NCI-H82 (cell line): ENCODE measurements around the gene SPSB1.
"Not testable (repeated sequence)": the region's sequence is repeated elsewhere in the genome, so short reads cannot be mapped to it uniquely, and the experiment has no call there.

Experiments used
- DNase-seq: peaks from one replicate; lab custom pipeline; 2025; lab: John Stamatoyannopoulos, UW

SPSB1 gene

DNA sequence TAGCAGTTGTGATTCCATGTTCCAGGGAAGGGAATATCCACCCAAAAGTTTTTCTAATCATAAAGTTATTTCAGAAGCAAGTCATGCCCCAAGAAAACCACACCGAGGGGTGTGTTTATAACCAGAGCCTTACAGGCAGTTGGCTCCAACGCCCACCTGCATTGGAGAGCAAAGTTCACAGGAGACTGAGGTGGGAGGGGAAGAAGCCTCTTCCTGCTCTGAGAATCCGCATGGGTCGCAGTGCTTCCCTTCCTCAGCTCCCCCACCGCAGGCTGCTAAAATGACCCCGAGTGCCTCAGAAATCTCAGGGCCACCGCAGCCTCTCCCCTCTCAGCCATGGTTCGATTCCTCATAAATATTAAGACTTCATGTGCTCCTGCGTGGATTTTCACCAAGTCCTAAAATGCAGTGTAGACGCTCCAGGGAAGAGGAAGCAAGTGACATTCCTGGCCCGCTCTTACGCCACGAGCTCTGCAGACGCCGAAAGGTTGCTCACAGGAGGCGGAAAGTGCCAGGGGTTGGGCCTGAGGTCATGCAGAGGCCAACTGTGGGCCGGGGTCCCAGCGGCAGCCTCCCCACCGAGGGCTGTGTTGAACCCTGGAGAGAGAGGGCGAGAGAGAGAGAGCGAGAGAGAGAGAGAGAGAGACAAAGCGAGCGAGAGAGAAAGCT, 13.4 kb upstream of the SPSB1 start:
- no peak for DNase-seq

- no peak for DNase-seq
These were observed 12.5 kb upstream of the SPSB1 start for GRCh38 chr1:9280015-9280860.

- no peak for DNase-seq
These were observed 11.4 kb upstream of the SPSB1 start for GRCh38 chr1:9281071-9281827.

GRCh38 chr1:9281908-9282695, 10.6 kb upstream of the SPSB1 start:
- no peak for DNase-seq

- DNase-seq, result no peak
These were observed 10.1 kb upstream of the SPSB1 start for GRCh38 chr1:9282696-9282955.

- no peak for DNase-seq
These were observed 8.6 kb upstream of the SPSB1 start for GRCh38 chr1:9284061-9284460.

DNA sequence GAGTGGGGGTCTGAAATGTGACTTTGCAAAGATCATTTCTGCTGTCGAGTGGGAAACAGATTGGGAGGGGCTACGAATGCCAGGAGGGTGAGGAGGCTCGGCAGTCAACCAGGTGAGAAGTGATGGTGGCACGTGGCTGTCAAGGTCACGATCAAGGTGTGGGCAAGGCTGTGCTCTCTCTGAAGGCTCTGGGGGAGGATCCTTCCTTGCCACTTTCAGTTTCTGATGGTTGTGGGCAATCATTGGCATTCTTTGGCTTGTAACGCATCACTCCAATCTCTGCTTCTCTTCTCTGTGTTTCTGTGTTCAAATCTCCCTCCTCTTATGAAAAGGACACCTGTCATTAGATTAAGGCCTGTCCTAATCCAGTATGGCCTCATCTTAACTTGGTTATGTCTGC, 6.1 kb upstream of the SPSB1 start:
- DNase-seq, result no peak

- peak; percentile 84 for DNase-seq
These were observed 3.6 kb upstream of the SPSB1 start for GRCh38 chr1:9289090-9289534.

GRCh38 chr1:9289711-9290485, 2.8 kb upstream of the SPSB1 start:
- peak; percentile 24 for DNase-seq

GRCh38 chr1:9291914-9292360, 757 bp upstream of the SPSB1 start:
- peak; percentile 59 for DNase-seq

DNA sequence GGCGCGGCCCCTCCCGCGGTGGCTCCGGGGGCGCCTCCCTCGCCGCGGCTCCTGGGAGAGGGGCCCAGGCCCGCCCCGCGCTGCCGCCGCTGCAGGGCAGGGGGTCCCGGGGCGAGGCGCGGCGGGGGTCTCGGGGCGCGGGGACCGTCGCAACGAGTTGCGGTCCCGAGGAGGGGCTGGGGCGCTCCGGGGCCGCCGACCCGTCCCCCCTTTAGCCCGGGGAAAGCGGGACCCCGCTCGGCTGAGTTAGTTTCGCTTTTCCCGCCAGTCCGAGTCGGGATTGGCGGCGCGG, 493 bp downstream of the SPSB1 start:
- DNase-seq, result peak; percentile 46

GRCh38 chr1:9293533-9294404, 1.1 kb downstream of the SPSB1 start:
- DNase-seq, result peak; percentile 42

GRCh38 chr1:9294405-9294773, 1.7 kb downstream of the SPSB1 start:
- no peak for DNase-seq

- DNase-seq, result peak; percentile 42
These were observed 2.4 kb downstream of the SPSB1 start for GRCh38 chr1:9294910-9295636.

DNA sequence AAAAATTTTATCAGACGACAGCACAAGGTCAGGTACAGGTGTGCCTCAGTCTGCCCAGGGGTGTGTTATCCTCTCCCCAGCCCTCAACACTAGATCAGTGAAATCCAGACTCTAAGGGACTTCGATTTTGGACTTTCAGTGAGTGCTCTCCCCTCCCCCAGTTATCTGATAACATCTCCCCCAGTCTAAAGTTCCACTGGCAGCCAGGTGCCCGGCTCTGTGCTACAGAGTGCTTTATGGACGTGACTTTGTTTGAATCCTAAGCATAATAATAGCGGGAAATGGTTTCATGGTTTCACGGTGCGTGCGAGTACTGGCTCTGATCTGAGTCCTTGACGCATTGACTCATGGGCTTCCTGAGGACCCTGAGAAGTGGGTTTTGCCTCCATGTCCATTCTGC, 3.2 kb downstream of the SPSB1 start:
- no peak for DNase-seq

GRCh38 chr1:9296850-9297249, 4.2 kb downstream of the SPSB1 start:
- no peak for DNase-seq

- DNase-seq, result no peak
These were observed 5.1 kb downstream of the SPSB1 start for GRCh38 chr1:9297831-9298230.

DNA sequence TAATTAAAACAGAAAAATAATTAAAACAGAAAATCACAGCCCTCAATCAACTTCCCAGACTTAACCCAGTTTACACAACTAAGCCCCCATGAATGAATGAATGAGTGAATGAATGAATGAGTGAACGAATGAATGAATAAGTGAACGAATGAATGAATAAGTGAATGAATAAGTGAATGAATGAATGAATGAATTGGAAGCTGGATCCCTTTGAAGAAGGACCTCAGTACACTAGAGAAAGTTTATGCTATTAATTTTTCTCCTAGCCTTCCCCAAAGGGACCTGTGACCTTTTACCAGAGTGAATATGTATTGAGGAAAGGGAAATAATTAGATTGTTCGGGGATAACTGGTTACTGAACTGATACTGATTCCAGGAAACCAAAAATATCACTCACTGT, 5.6 kb downstream of the SPSB1 start:
- DNase-seq, result no peak

DNA sequence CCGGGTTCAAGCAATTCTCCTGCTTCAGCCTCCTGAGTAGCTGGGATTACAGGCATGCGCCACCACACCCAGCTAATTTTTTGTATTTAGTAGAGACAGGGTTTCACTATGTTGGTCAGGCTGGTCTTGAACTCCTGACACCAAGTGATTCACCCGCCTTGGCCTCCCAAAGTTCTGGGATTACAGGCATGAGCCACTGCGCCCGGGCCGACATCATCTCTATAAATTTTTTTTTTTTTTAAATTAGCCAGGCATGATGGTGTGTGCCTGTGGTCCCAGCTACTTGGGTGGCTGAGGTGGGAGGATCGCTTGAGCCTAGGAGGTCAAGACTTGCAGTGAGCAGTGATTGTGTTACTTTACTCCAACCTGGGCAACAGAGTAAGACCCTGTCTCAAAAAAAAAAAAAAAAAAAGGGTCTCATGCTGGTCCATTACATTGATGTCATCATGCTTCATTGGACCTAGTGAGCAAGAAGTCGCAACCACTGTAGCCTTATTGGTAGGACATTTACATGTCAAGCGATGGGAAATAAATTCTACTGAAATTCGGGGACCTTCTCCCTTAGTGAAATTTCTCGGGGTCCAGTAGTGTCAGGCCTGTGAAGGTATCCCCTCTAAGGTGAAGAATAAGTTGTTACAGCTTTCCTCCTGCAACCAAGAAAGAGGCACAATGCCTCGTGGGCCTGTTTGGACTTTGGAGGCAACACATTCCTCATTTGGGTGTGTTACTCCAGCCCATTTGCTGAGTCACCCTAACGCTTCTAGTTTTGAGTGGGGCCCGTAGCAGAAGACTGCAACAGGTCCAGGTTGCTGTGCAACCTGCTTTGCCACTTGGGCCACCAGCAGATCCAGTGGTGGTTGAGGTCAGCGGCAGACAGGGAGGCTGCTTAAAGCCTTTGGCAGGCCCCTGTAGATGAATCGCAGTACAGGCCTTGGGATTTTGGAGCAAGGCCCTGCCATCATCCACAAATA, 7.2 kb downstream of the SPSB1 start:
- DNase-seq, result not testable (repeated sequence)
